K562 (cell line): Measurements from ENCODE around the gene TRIP6. TPM values are rescaled to one million over a fixed set of nuclear protein-coding genes. Genes with fewer than 3 reads are reported as not detected.
A peak's percentile ranks its signal among the peaks of the same experiment; 100 is the strongest.

Source experiments
- ATAC-seq: fragments of 200-7000 bp; cut with Tn5 transposase; 3 replicates; pipeline ENCODE4 v1.9.1; 2020; ENCODE audit warnings: moderate library complexity
- BruUV-seq: library from RNA; stranded (reverse); fragments of 400-500 nt; replicated peaks from 2 replicates; lab custom pipeline; 2021; lab: Mats Ljungman, UMichigan
- CTCF ChIA-PET: fragments of 300-600 bp; formaldehyde crosslinking; extraction: SDS; loops from one replicate; lab custom pipeline; 2021; ENCODE audit warnings: low intra/inter-chr PET ratio; lab: Yijun Ruan, JAX
- POLR2A ChIA-PET: fragments of 300-600, 350-650 bp; sonication (Branson Sonifier 250); formaldehyde crosslinking; extraction: SDS; loops from one replicate; lab custom pipeline; 2021; ENCODE audit warnings: antibody characterized with exemption, inconsistent platforms; lab: Yijun Ruan, JAX
- DNase-seq, 4 experiments: peaks; one replicate each; pipeline versions ENCODE4 v3.0.0 to v3.0.0-alpha.2; 2011 to 2018; ENCODE audit warnings: low spot score in 3 of 4, mixed read lengths in 3 of 4; ENCODE audit errors: extremely low read depth in 1 of 4
- FAIRE-seq: peaks from 2 replicates; lab custom pipeline; 2011; peaks lifted over from hg19 to GRCh38; lab: Jason Lieb, UNC
- H2AFZ ChIP-seq: 2 replicates; pipeline ENCODE4 v1.6.0; 2011; ENCODE audit warnings: low read depth, low read length, control low read depth, inconsistent platforms
- H3K27ac ChIP-seq: fragments of 200-600 bp; 3 replicates; pipeline ENCODE4 v1.8.0; 2011; ENCODE audit warnings: low read depth, mild to moderate bottlenecking, control low read depth, inconsistent platforms, low read length, moderate library complexity, mixed read lengths; ENCODE audit errors: extremely low read depth
- H3K27me3 ChIP-seq, 2 experiments: fragments of 300-600 bp in 1 of 2; 2 replicates in 1 of 2; 3 replicates in 1 of 2; pipeline versions ENCODE4 v1.6.0 to v1.8.0; 2011; ENCODE audit warnings: inconsistent platforms in 2 of 2, low read length in 2 of 2, mild to moderate bottlenecking in 1 of 2, mixed read lengths in 1 of 2, moderate library complexity in 1 of 2; ENCODE audit not compliant: control insufficient read depth in 2 of 2, insufficient read depth in 2 of 2
- H3K36me3 ChIP-seq: fragments of 300-600 bp; 3 replicates; pipeline ENCODE4 v1.8.0; 2011; ENCODE audit warnings: mild to moderate bottlenecking, low read length, inconsistent platforms; ENCODE audit not compliant: control insufficient read depth, insufficient read depth
- H3K4me1 ChIP-seq, 2 experiments: fragments of 200-600 bp in 1 of 2; replicated peaks in 1 of 2; 2 replicates in 1 of 2; 3 replicates in 1 of 2; pipeline versions ENCODE4 v1.5.1 to v1.8.0; 2011; ENCODE audit warnings: inconsistent platforms in 2 of 2, low read length in 2 of 2, mild to moderate bottlenecking in 1 of 2, mixed read lengths in 1 of 2, moderate library complexity in 1 of 2; ENCODE audit not compliant: control insufficient read depth in 2 of 2, insufficient read depth in 2 of 2
- H3K4me2 ChIP-seq: 2 replicates; pipeline ENCODE4 v1.6.1; 2011; ENCODE audit warnings: low read length, control low read depth, inconsistent platforms, mixed read lengths; ENCODE audit not compliant: insufficient read depth
- H3K4me3 ChIP-seq: fragments of 200-600 bp; sonication (generic), shearing (Covaris generic); 2 replicates; pipeline ENCODE4 v1.5.1; 2016; ENCODE audit warnings: control low read depth, inconsistent platforms
- H3K79me2 ChIP-seq: fragments of 200-600 bp; 3 replicates; pipeline ENCODE4 v1.8.0; 2011; ENCODE audit warnings: low read length, inconsistent platforms; ENCODE audit not compliant: control insufficient read depth, insufficient read depth
- H3K9ac ChIP-seq, 2 experiments: 2 replicates each; pipeline versions ENCODE4 v1.6.0 to v1.6.1; 2011; ENCODE audit warnings: low read depth in 2 of 2, low read length in 2 of 2, control low read depth in 1 of 2, inconsistent platforms in 1 of 2, mild to moderate bottlenecking in 1 of 2, mixed read lengths in 1 of 2; ENCODE audit not compliant: insufficient read depth in 1 of 2
- H3K9me1 ChIP-seq: one replicate; pipeline ENCODE4 v1.6.0; 2011; ENCODE audit warnings: inconsistent platforms, mild to moderate bottlenecking, low read length, moderate library complexity; ENCODE audit not compliant: control insufficient read depth, insufficient read depth
- H3K9me3 ChIP-seq: replicated peaks from 2 replicates; pipeline ENCODE4 v1.5.1; 2011; ENCODE audit warnings: low read depth, low read length, inconsistent platforms; ENCODE audit not compliant: control insufficient read depth, insufficient read depth
- H4K20me1 ChIP-seq: replicated peaks from 2 replicates; pipeline ENCODE4 v1.6.1; 2011; ENCODE audit warnings: low read length, inconsistent platforms, mixed read lengths; ENCODE audit not compliant: control insufficient read depth, insufficient read depth
- BACH1 ChIP-seq: fragments of 200-800 bp; sonication (Bioruptor generic); IDR thresholded peaks from 2 replicates; pipeline ENCODE4 v1.6.1; 2016; ENCODE audit warnings: missing genetic modification characterization, missing compliant biosample characterization
- CHD1 ChIP-seq: fragments of 200-600 bp; sonication (generic); IDR thresholded peaks from one replicate; pipeline ENCODE4 v1.6.1; 2012; ENCODE audit warnings: mild to moderate bottlenecking, moderate library complexity, low read length, inconsistent platforms
- HSF4 ChIP-seq: fragments of 250-450 bp; sonication (Bioruptor Pico); IDR thresholded peaks from 2 replicates; pipeline ENCODE4 v2.1.2; 2022; ENCODE audit warnings: mild to moderate bottlenecking, moderate library complexity, borderline replicate concordance
- KDM5B ChIP-seq: fragments of 200-600 bp; sonication (generic); IDR thresholded peaks from 2 replicates; pipeline ENCODE4 v1.6.1; 2012; ENCODE audit warnings: low read depth, mild to moderate bottlenecking, moderate library complexity, low read length, control low read depth, inconsistent platforms; ENCODE audit not compliant: insufficient replicate concordance
- MGA ChIP-seq: fragments of 450-650 bp; IDR thresholded peaks from 2 replicates; pipeline ENCODE4 v1.6.1; 2016; ENCODE audit warnings: mild to moderate bottlenecking, moderate library complexity
- NFIC ChIP-seq: fragments of 450-650 bp; IDR thresholded peaks from 2 replicates; pipeline ENCODE4 v1.6.1; 2017; ENCODE audit warnings: mild to moderate bottlenecking, inconsistent platforms
- RBM15 ChIP-seq: fragments of 200-400 bp; formaldehyde crosslinking; IDR thresholded peaks from 2 replicates; pipeline ENCODE4 v1.6.1; 2018; ENCODE audit warnings: mild to moderate bottlenecking, low read length, moderate library complexity; ENCODE audit not compliant: insufficient read depth
- RFX7 ChIP-seq: fragments of 250-450 bp; sonication (Bioruptor Pico); IDR thresholded peaks from 2 replicates; pipeline ENCODE4 v1.5.1; 2021; ENCODE audit warnings: mild to moderate bottlenecking
- TFAP4 ChIP-seq: sonication (generic); formaldehyde crosslinking; IDR thresholded peaks from 2 replicates; pipeline ENCODE4 v1.8.0; 2022; ENCODE audit warnings: missing genetic modification reagents, mild to moderate bottlenecking, moderate library complexity, borderline replicate concordance
- ZC3H8 ChIP-seq: fragments of 450-650 bp; IDR thresholded peaks from 2 replicates; pipeline ENCODE4 v1.6.1; 2017
- WGBS: fragments of 100-300 bp; shearing (Covaris generic); methylation state at CpG from one replicate; pipeline ENCODE4 v1.1.6; 2016; ENCODE audit warnings: low coverage, mixed read lengths; ENCODE audit not compliant: insufficient coverage; ENCODE audit errors: missing lambda C conversion rate; 5-methylcytosine and 5-hydroxymethylcytosine counted together
- in situ Hi-C: fragments of 300-500 bp; cut with MboI; formaldehyde crosslinking; loops from 4 replicates; pipeline ENCODE4 v1.15.0; 2018; ENCODE audit warnings: inconsistent platforms, mixed read lengths
- intact Hi-C: fragments of 100-400 bp; cut with micrococcal nuclease; formaldehyde crosslinking; loops from 2 replicates; pipeline ENCODE4 v1.14.2; 2022
- polyA plus RNA-seq, 8 experiments: library from polyadenylated mRNA; depleted of rRNA in 4 of 8; stranded (reverse) in 5 of 8; unstranded in 3 of 8; fragments of >200 nt; fragmentation: Nextera tagmentation in 2 of 8; fragmentation: Illumina TruSeq in 1 of 8; extraction: Ambion mirVana in 2 of 8; extraction: Trizol in 1 of 8; gene quantifications; 2 replicates each; pipeline versions ENCODE4 v1.2.1 to v1.2.3, GENCODE V29; 2011 to 2014; ENCODE audit warnings: inconsistent platforms in 1 of 8, missing spikeins in 1 of 8
- total RNA-seq, 7 experiments: library from RNA; depleted of rRNA in 6 of 7; stranded (reverse); fragments of >200 nt in 6 of 7; fragmentation: Illumina TruSeq in 2 of 7; extraction: Trizol in 2 of 7; gene quantifications; 2 replicates each; pipeline versions ENCODE4 v1.2.1 to v1.2.3, GENCODE V29; 2011 to 2021; ENCODE audit warnings: low replicate concordance in 1 of 7

The TRIP6 gene
- total and polyA plus RNA-seq, 9 of the 15 experiments (the other 6 are each of a cell fraction or from before 2014, with no cell fraction given) = 5.9 to 141 (median 54.0) TPM

- Histone ChIP-seq H4K20me1 (no peaks in the 10 kb centered on the region), H3K4me2 (no peak overlapping the region), H3K9me1 (no peaks in the 10 kb centered on the region), H3K4me1 (peaks cover under 1 to 50% of the 10 kb centered on the region in 2 experiments; a peak in 4 of 5 replicates), H2AFZ (no peak overlapping the region), H3K79me2 (peaks cover 13% of the 10 kb centered on the region), H3K27ac (no peak overlapping the region), H3K27me3 (no peaks in the 10 kb centered on the region; a peak in 1 of 5 replicates), H3K36me3 (peaks cover 20% of the 10 kb centered on the region; the same call in 2 of the 3 replicates), H3K9ac (0 out of 4 replicates have a peak overlapping the region, but pooled peaks of 1 of the 2 experiments have one; percentile 56), H3K9me3 (no peaks in the 10 kb centered on the region), H3K4me3 (no peak overlapping the region)
- in situ Hi-C loops = no loop called here
- WGBS = 89% methylated on average over 16 of the region's 16 CpGs
- ChIA-PET POLR2A (interaction anchor here (1.1 kb wide), 1 partner anchor 684 kb away, joined by 3 read pairs; no protein-coding TSS in a partner anchor), CTCF (no interaction called here)
- intact Hi-C loops = no loop called here
- peak in 1 of 4 experiments; percentile 2 for DNase-seq
- no peak for ATAC-seq
- FAIRE-seq = no peak
- BruUV-seq = no TSS peak
- TF ChIP-seq KDM5B (no peak), CHD1 (no peak), ZC3H8 (no peak), MGA (no peak), RFX7 (no peak), TFAP4 (CRISPR knock-in tag) (no peak), HSF4 (CRISPR knock-in tag) (no peak), BACH1 (no peak), RBM15 (no peak), NFIC (no peak)
These were observed 10.3 kb upstream of the TRIP6 start for GRCh38 chr7:100856871-100857282.
